GM23248 (cell line): ENCODE data around the gene IQGAP2.

ENCODE experiments used
- EZH2 ChIP-seq: fragments of 200-600 bp; sonication (generic); IDR thresholded peaks from 2 replicates; pipeline ENCODE4 v1.6.1; 2018; ENCODE audit warnings: antibody characterized with exemption, mild to moderate bottlenecking; ENCODE audit not compliant: insufficient read depth, poor library complexity, severe bottlenecking
- EZH2phosphoT487 ChIP-seq: fragments of 200-600 bp; sonication (generic); IDR thresholded peaks from 2 replicates; pipeline ENCODE4 v1.6.1; 2018; ENCODE audit warnings: antibody characterized with exemption, moderate library complexity, mild to moderate bottlenecking, low read depth; ENCODE audit not compliant: insufficient read depth

GRCh38 chr5:76514292-76514691 is 111.2 kb downstream of the IQGAP2 start:
- TF ChIP-seq EZH2 (no peak), EZH2phosphoT487 (no peak)
